OCI-LY7 (cell line): ENCODE results near the gene THBD. TPM values are rescaled to one million over a fixed set of nuclear protein-coding genes. Genes with fewer than 3 reads are reported as not detected.

Experiments used
- BruUV-seq: library from RNA; stranded (reverse); fragments of 400-500 nt; replicated peaks from 2 replicates; lab custom pipeline; 2021; lab: Mats Ljungman, UMichigan
- CTCF ChIA-PET: fragments of 300-600 bp; sonication (Branson Sonifier 250); formaldehyde crosslinking; loops from one replicate; lab custom pipeline; 2022; ENCODE audit warnings: antibody characterized with exemption; ENCODE audit not compliant: unreplicated experiment; lab: Charles Lee
- POLR2A ChIA-PET: fragments of 300-600 bp; sonication (Branson Sonifier 250); formaldehyde crosslinking; loops from one replicate; lab custom pipeline; 2022; ENCODE audit warnings: antibody characterized with exemption; lab: Charles Lee
- DNase-seq: peaks from one replicate; pipeline ENCODE4 v3.0.0-alpha.2; 2015; ENCODE audit warnings: low spot score
- H2AFZ ChIP-seq: fragments of 200-600 bp; sonication (generic), shearing (Covaris generic); 2 replicates; pipeline ENCODE4 v1.6.1; 2014; ENCODE audit warnings: mild to moderate bottlenecking, antibody characterized with exemption, low read length, moderate library complexity
- H3K27ac ChIP-seq: fragments of 200-600 bp; sonication (generic); 2 replicates; pipeline ENCODE4 v1.5.1; 2014; ENCODE audit warnings: mixed run types, low read depth, mild to moderate bottlenecking, moderate library complexity, low read length, inconsistent platforms; ENCODE audit not compliant: poor library complexity, severe bottlenecking
- H3K36me3 ChIP-seq: fragments of 200-600 bp; sonication (generic); 2 replicates; pipeline ENCODE4 v1.6.1; 2014; ENCODE audit warnings: mild to moderate bottlenecking, antibody characterized with exemption, low read length, moderate library complexity, mixed read lengths; ENCODE audit not compliant: insufficient read depth
- H3K4me1 ChIP-seq: fragments of 200-600 bp; sonication (generic); 2 replicates; pipeline ENCODE4 v1.5.1; 2014; ENCODE audit warnings: mild to moderate bottlenecking, low read length; ENCODE audit not compliant: insufficient read depth, poor library complexity, severe bottlenecking
- H3K4me2 ChIP-seq: fragments of 200-600 bp; sonication (generic); 2 replicates; pipeline ENCODE4 v1.6.1; 2014; ENCODE audit warnings: mild to moderate bottlenecking, low read length
- H3K4me3 ChIP-seq: fragments of 200-600 bp; sonication (generic); 2 replicates; pipeline ENCODE4 v1.5.1; 2014; ENCODE audit warnings: mild to moderate bottlenecking, low read depth, low read length; ENCODE audit not compliant: poor library complexity, severe bottlenecking
- H3K79me2 ChIP-seq: fragments of 200-600 bp; sonication (generic); 2 replicates; pipeline ENCODE4 v1.6.1; 2016; ENCODE audit warnings: low read depth, mild to moderate bottlenecking, low read length, moderate library complexity, mixed read lengths; ENCODE audit not compliant: insufficient read depth
- H3K9me2 ChIP-seq: fragments of 200-600 bp; sonication (generic); 2 replicates; pipeline ENCODE4 v1.6.1; 2016; ENCODE audit warnings: mild to moderate bottlenecking, low read length, mixed read lengths; ENCODE audit not compliant: insufficient read depth
- H3K9me3 ChIP-seq: fragments of 200-600 bp; sonication (generic); 2 replicates; pipeline ENCODE4 v1.6.1; 2014; ENCODE audit warnings: mild to moderate bottlenecking, mixed run types, low read length, mixed read lengths
- H4K20me1 ChIP-seq: fragments of 200-600 bp; sonication (generic); 2 replicates; pipeline ENCODE4 v1.6.1; 2014; ENCODE audit warnings: mild to moderate bottlenecking, antibody characterized with exemption, low read length, moderate library complexity, mixed read lengths; ENCODE audit not compliant: insufficient read depth
- CTCF ChIP-seq: fragments of 200-600 bp; sonication (generic); conservative IDR thresholded peaks from 2 replicates; pipeline ENCODE4 v1.5.1; 2014; ENCODE audit warnings: mild to moderate bottlenecking, antibody characterized with exemption, low read length, moderate library complexity, mixed read lengths
- EZH2phosphoT487 ChIP-seq: fragments of 200-600 bp; sonication (generic); IDR thresholded peaks from 2 replicates; pipeline ENCODE4 v1.6.1; 2018; ENCODE audit warnings: low read depth, borderline replicate concordance, mild to moderate bottlenecking, mixed run types, antibody characterized with exemption, low read length, moderate library complexity, mixed read lengths
- intact Hi-C: fragments of 100-400 bp; cut with micrococcal nuclease; formaldehyde crosslinking; loops from one replicate; pipeline ENCODE4 v1.10.0; 2022; ENCODE audit not compliant: unreplicated experiment
- total RNA-seq, 2 experiments: library from RNA; depleted of rRNA in 1 of 2; stranded (reverse); fragments of >200 nt in 1 of 2; shearing (Covaris generic) in 1 of 2; gene quantifications; 2 replicates each; pipeline ENCODE4 v1.2.3, GENCODE V29; 2014 to 2022

THBD gene
- total RNA-seq, 2 experiments from 2014 or later: not detected

- H4K20me1 ChIP-seq: no peaks in the 10 kb centered on the region
- no peaks in the 10 kb centered on the region for H3K9me3 ChIP-seq
- TF ChIP-seq CTCF (no peak), EZH2phosphoT487 (no peak)
- H3K79me2 ChIP-seq: no peaks in the 10 kb centered on the region
- H3K4me2 ChIP-seq: no peak overlapping the region
- no peaks in the 10 kb centered on the region for H3K4me1 ChIP-seq
- no peak overlapping the region for H3K27ac ChIP-seq
- H3K36me3 ChIP-seq: no peaks in the 10 kb centered on the region
- POLR2A ChIA-PET: no interaction called here
- no peaks in the 10 kb centered on the region for H3K9me2 ChIP-seq
- intact Hi-C loops: no loop called here
- no peak overlapping the region for H3K4me3 ChIP-seq
- DNase-seq: no peak
- no peak overlapping the region for H2AFZ ChIP-seq
- no TSS peak for BruUV-seq
- CTCF ChIA-PET: no interaction called here
Measured at GRCh38 chr20:23058240-23058639, 8.8 kb upstream of the THBD start.

GRCh38 chr20:23052904-23053303, 3.4 kb upstream of the THBD start:
- Histone ChIP-seq H3K36me3 (no peaks in the 10 kb centered on the region), H3K79me2 (no peaks in the 10 kb centered on the region), H2AFZ (no peak overlapping the region), H3K4me1 (no peaks in the 10 kb centered on the region), H3K27ac (no peak overlapping the region), H3K4me2 (no peak overlapping the region), H3K9me3 (no peaks in the 10 kb centered on the region), H4K20me1 (no peaks in the 10 kb centered on the region), H3K9me2 (no peaks in the 10 kb centered on the region), H3K4me3 (no peak overlapping the region)
- CTCF ChIA-PET: no interaction called here
- no peak for DNase-seq
- TF ChIP-seq CTCF (no peak), EZH2phosphoT487 (no peak)
- BruUV-seq: no TSS peak
- POLR2A ChIA-PET: no interaction called here
- intact Hi-C loops: no loop called here

GRCh38 chr20:23050847-23051627, 1.6 kb upstream of the THBD start:
- intact Hi-C loops: no loop called here
- no TSS peak for BruUV-seq
- Histone ChIP-seq H3K4me2 (no peak overlapping the region), H3K9me2 (no peaks in the 10 kb centered on the region), H3K36me3 (no peaks in the 10 kb centered on the region), H3K27ac (no peak overlapping the region), H3K9me3 (no peaks in the 10 kb centered on the region), H2AFZ (no peak overlapping the region), H4K20me1 (no peaks in the 10 kb centered on the region), H3K79me2 (no peaks in the 10 kb centered on the region), H3K4me3 (no peak overlapping the region), H3K4me1 (no peaks in the 10 kb centered on the region)
- ChIA-PET CTCF (no interaction called here), POLR2A (interaction anchor here (0.6 kb wide), 1 partner anchor 10 kb away, joined by 3 read pairs; no protein-coding TSS in a partner anchor)
- TF ChIP-seq CTCF: 0 out of 2 replicates have a peak, but pooled peaks have one; percentile 21
- TF ChIP-seq EZH2phosphoT487: no peak
- no peak for DNase-seq
